Heart right ventricle (tissue), 16 donors: ENCODE results near the gene KREMEN1. TPM values are rescaled to one million over a fixed set of nuclear protein-coding genes. Genes with fewer than 3 reads are reported as not detected.

Source experiments
- ATAC-seq, 8 donors: fragments of 200-7000 bp; cut with Tn5 transposase; one replicate each; pipeline ENCODE4 v1.9.1; 2020; ENCODE audit warnings: mild to moderate bottlenecking in 8 of 8, moderate library complexity in 8 of 8, moderate number of reproducible peaks in 1 of 8
- DNase-seq, 2 donors: peaks; one replicate each; pipeline ENCODE4 v3.0.0-alpha.2; 2020
- H3K27ac ChIP-seq, 10 donors: fragments of 200-600 bp; sonication (generic) in 2 of 10; one replicate each; pipeline versions ENCODE4 v1.5.0 to v1.8.0; 2020 to 2022; ENCODE audit warnings: mild to moderate bottlenecking in 3 of 10
- H3K27me3 ChIP-seq, 7 donors: fragments of 200-600 bp; one replicate each; pipeline ENCODE4 v1.8.0; 2021 to 2022; ENCODE audit warnings: mild to moderate bottlenecking in 2 of 7
- H3K36me3 ChIP-seq, 9 donors: fragments of 200-600 bp; sonication (generic) in 1 of 9; one replicate each; pipeline versions ENCODE4 v1.5.0 to v1.8.0; 2020 to 2022; ENCODE audit warnings: mild to moderate bottlenecking in 2 of 9
- H3K4me1 ChIP-seq, 9 donors: fragments of 200-600 bp; sonication (generic) in 1 of 9; one replicate each; pipeline versions ENCODE4 v1.5.0 to v1.8.0; 2020 to 2022; ENCODE audit warnings: mild to moderate bottlenecking in 4 of 9
- H3K4me3 ChIP-seq, 10 donors: fragments of 200-600 bp; sonication (generic) in 2 of 10; one replicate each; pipeline versions ENCODE4 v1.5.0 to v1.8.0; 2020 to 2022; ENCODE audit warnings: mild to moderate bottlenecking in 7 of 10, moderate library complexity in 2 of 10
- H3K9me3 ChIP-seq, 11 donors: fragments of 200-600 bp in 10 of 11; sonication (generic) in 2 of 11; one replicate each; pipeline versions ENCODE4 v1.5.0 to v1.8.0; 2013 to 2022; ENCODE audit warnings: mild to moderate bottlenecking in 2 of 11, control low read depth in 1 of 11, moderate library complexity in 1 of 11
- WGBS, 2 donors: extraction: QIAGEN DNeasy Blood & Tissue Kit; methylation state at CpG; one replicate each; pipeline ENCODE4 v1.1.7; 2013; ENCODE audit warnings: inconsistent platforms in 1 of 2; 5-methylcytosine and 5-hydroxymethylcytosine counted together
- intact Hi-C, 10 donors: fragments of 100-400 bp; cut with DNase I; formaldehyde crosslinking; loops; one replicate each; pipeline versions ENCODE4 v1.11.1 to v1.14.2; 2022
- polyA plus RNA-seq, 2 donors: library from polyadenylated mRNA; stranded (reverse); fragments of 200-250 nt; gene quantifications; one replicate each; pipeline ENCODE4 v1.2.3, GENCODE V29; 2013
- total RNA-seq, 10 donors: library from RNA; stranded (reverse); fragmentation: NEBNext Ultra II Directional in 3 of 10; extraction: Animal tissue kit (Norgen Biotek cat#: 25700) in 3 of 10; gene quantifications; one replicate each; pipeline versions ENCODE4 v1.2.1 to v1.2.4, GENCODE V29; 2021 to 2023
- TF ChIP-seq, protein P1 (sequence below), 9 donors: fragments of 200-600 bp; sonication (generic) in 2 of 9; IDR thresholded peaks; one replicate each; pipeline versions ENCODE4 v1.5.0 to v1.8.0; 2021 to 2022; ENCODE audit warnings: antibody characterized with exemption in 9 of 9, mild to moderate bottlenecking in 5 of 9, moderate library complexity in 1 of 9
- donor health status: Arrhythmogenic right ventricular cardiomyopathy.
- donor health status: ischemic (EF 13 %, LVEDD 7.1; RV severe dilation, severe dysfunction).
- donor health status: healthy with polysubstance abuse.
- donor health status: DM: no; HTN: yes; CAD: no.
- donor health status: DM: no; HTN: no; CAD: no.
- donor health status: ischemic (EF 25% LVEDD 6.9; RV normal size, moderate dysfunction).
- donor health status: ischemic (EF 25% LVEDD 5.7; RV mildly dilated, moderate dysfunction).
- donor health status: healthy.
- donor health status: DM: yes; HTN: yes; CAD: no.
- donor health status: Ischemic cardiomyopathy.
- donor health status: ischemic (EF 35%, LVEDD 5.7; RV mildly dilated, moderate dysfunction).
- donor health status: nonischemic (EF 11% LVEDD 7.7; RV severe dilation, severe dysfunction).
- donor health status: DM: yes; HTN: yes; CAD: no.
- donor health status: PGD.
- donor health status: ischemic (EF 29% LVEDD 5.4; RV normal size, mild dysfunction).
- donor health status: nonischemic (EF 23%, LVEDD 6.1; RV moderate dilation, normal function).

KREMEN1 gene
- total and polyA plus RNA-seq, 12 donors: 7.4 to 46.3 (median 36.5) TPM

DNA sequence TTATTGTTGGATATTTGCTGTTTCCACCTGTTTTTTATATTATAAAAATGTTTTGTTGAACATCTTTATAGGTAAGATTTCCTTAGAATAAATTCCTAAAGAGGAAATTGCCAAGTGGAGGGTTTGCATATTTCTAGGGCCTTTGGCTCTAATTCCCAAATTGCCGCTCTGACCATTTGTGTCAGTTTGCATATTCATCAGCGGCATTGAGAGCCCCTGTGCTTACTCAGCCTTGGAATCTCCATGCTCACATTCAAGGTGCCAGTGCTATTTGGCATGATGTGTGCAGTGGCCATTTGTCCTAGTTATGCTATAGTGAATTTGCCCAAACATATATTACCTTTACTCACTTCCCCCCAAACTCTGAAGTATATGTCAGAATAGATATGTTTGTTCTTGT is 25.5 kb downstream of the KREMEN1 start:
- no peak for ATAC-seq
- Histone ChIP-seq H3K4me3 (no peak overlapping the region), H3K4me1 (peaks cover 0 to 26% (median 19%) of the 10 kb centered on the region in 9 donors)

DNA sequence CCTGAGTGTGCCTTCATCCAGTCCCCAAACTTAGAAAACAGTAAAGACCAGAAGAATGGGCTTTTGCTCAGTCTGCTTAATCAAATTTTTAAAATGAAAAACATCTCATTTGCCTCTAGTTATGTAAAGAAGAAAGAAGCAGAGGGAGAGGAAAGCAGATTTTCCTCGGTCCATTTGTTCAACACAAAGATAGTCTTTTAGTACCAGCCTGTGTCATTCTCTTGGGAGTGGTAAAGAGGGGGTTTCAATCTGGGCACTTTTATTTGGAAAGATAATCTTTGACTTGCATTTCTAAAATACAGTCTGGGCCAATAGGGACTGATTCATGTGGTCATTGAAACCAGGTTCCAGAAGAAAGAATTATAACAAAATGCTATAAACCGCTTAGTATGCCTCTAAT is 29.5 kb downstream of the KREMEN1 start:
- TF ChIP-seq, protein P1, sequence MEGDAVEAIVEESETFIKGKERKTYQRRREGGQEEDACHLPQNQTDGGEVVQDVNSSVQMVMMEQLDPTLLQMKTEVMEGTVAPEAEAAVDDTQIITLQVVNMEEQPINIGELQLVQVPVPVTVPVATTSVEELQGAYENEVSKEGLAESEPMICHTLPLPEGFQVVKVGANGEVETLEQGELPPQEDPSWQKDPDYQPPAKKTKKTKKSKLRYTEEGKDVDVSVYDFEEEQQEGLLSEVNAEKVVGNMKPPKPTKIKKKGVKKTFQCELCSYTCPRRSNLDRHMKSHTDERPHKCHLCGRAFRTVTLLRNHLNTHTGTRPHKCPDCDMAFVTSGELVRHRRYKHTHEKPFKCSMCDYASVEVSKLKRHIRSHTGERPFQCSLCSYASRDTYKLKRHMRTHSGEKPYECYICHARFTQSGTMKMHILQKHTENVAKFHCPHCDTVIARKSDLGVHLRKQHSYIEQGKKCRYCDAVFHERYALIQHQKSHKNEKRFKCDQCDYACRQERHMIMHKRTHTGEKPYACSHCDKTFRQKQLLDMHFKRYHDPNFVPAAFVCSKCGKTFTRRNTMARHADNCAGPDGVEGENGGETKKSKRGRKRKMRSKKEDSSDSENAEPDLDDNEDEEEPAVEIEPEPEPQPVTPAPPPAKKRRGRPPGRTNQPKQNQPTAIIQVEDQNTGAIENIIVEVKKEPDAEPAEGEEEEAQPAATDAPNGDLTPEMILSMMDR (IDR thresholded peaks at IDR 0.05): no peak
- intact Hi-C loops: loop anchor here in 1 of 10 donors (10.0 kb wide), 1 partner anchor 153 kb away; no protein-coding TSS in a partner anchor
- Histone ChIP-seq H3K4me1 (peaks cover 0 to 10% (median 2%) of the 10 kb centered on the region in 9 donors), H3K27me3 (no peaks in the 10 kb centered on the region), H3K27ac (no peak overlapping the region), H3K9me3 (no peaks in the 10 kb centered on the region), H3K4me3 (no peak overlapping the region), H3K36me3 (peaks cover 0 to 21% (median 0%) of the 10 kb centered on the region in 9 donors)
- 91 to 97% methylated on average over 2 of the region's 2 CpGs for WGBS, 2 donors
- no peak for ATAC-seq
- DNase-seq: no peak

More for the DNA sequence above, 25.5 kb downstream of the KREMEN1 start:
- no peak for DNase-seq
- intact Hi-C loops: no loop called here
- H3K9me3 ChIP-seq: no peaks in the 10 kb centered on the region
- WGBS, 2 donors: 95 to 98% methylated on average over 2 of the region's 2 CpGs
- H3K27me3 ChIP-seq: no peaks in the 10 kb centered on the region
- TF ChIP-seq, protein P1 (IDR thresholded peaks at IDR 0.05): no peak
- peaks cover 0 to 31% (median 0%) of the 10 kb centered on the region in 9 donors for H3K36me3 ChIP-seq
- no peak overlapping the region for H3K27ac ChIP-seq

DNA sequence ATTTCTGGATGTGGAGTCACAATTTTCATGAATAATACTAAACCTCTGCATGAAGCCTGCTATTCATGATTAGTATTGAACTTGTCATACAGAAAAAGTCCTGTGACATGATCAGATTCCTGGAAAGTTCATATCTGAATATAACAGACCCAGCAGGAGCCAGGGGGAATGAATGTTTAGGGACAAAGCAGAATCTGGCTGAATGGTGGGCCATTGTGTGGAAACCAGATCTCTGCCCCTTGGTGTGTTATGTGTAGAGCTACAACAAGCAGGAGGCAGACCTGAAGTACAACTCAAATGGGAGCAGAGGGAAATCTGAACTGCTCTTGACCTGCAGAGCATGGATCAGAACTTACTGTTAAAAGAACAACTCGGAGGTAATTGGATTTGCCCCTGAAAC is 30.3 kb downstream of the KREMEN1 start:
- no peak for ATAC-seq
- TF ChIP-seq, protein P1 (IDR thresholded peaks at IDR 0.05): no peak

DNA sequence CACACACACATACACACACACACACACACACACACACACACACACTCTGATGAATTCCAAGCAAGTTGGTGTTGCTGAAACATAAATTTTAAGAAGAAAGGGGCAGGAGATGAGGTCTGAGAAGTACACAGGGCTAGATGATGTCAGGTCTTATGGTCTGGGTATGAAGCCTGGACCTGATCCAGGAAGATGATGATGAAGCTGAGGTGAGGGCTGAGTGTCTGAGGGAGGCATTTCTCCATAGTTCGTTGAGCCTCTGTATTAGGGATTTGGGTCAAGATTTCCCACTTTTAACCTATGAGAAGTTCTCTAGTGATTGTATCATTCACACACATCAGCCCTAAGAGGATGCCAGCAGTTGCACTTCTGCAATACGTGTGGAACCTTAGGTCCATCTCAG is 32.6 kb downstream of the KREMEN1 start:
- TF ChIP-seq, protein P1 (IDR thresholded peaks at IDR 0.05): no peak
- Histone ChIP-seq H3K4me3 (no peak overlapping the region), H3K27ac (no peak overlapping the region), H3K9me3 (no peaks in the 10 kb centered on the region), H3K4me1 (peaks cover 0 to 10% (median 0%) of the 10 kb centered on the region in 9 donors), H3K36me3 (peaks cover 0 to 6% (median 0%) of the 10 kb centered on the region in 9 donors), H3K27me3 (no peaks in the 10 kb centered on the region)
- 65 to 66% methylated on average over 2 of the region's 2 CpGs for WGBS, 2 donors
- ATAC-seq (no peak), DNase-seq (no peak)
- intact Hi-C loops: loop anchor here in 1 of 10 donors (10.0 kb wide), 1 partner anchor 149 kb away; no protein-coding TSS in a partner anchor

More for the DNA sequence above, 30.3 kb downstream of the KREMEN1 start:
- H3K36me3 ChIP-seq: peaks cover 0 to 21% (median 0%) of the 10 kb centered on the region in 9 donors
- no peak overlapping the region for H3K27ac ChIP-seq
- intact Hi-C loops: loop anchor here in 1 of 10 donors (10.0 kb wide), 1 partner anchor 152 kb away; no protein-coding TSS in a partner anchor
- H3K4me1 ChIP-seq: peaks cover 0 to 10% (median 0%) of the 10 kb centered on the region in 9 donors
- H3K4me3 ChIP-seq: no peak overlapping the region
- no peaks in the 10 kb centered on the region for H3K9me3 ChIP-seq
- no peaks in the 10 kb centered on the region for H3K27me3 ChIP-seq
- DNase-seq: no peak
- whole genome bisulfite sequencing, 2 donors: 95 to 97% methylated on average over 1 of the region's 1 CpG
